HG03469 (cell line): Measurements from ENCODE around the gene KCNAB2.

Experiments
- ATAC-seq: cut with Tn5 transposase; IDR thresholded peaks from one replicate; pipeline ENCODE4 v1.9.1; 2021; ENCODE audit warnings: mild to moderate bottlenecking, moderate library complexity, moderate number of reproducible peaks; ENCODE audit not compliant: unreplicated experiment

The KCNAB2 gene

DNA sequence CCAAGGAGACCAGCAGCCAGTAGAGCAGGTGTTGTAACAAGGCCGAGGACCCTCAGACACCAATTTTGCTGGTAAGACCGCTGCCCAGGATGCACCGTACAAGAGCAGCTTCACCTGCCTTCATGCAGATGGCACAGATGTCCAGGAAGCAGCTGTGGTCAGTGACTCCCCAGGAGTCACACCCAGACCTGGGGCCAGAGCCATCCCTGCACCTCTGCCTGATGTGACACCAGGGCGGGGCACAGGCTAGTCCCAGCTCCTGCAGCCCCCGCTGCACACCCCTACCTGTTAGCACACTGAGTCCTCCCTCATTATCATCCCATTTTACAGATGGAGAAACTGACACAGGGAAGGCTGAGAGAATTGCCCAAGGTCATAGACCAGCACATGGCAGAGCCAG lies 16.3 kb upstream of the KCNAB2 start:
- no peak for ATAC-seq

DNA sequence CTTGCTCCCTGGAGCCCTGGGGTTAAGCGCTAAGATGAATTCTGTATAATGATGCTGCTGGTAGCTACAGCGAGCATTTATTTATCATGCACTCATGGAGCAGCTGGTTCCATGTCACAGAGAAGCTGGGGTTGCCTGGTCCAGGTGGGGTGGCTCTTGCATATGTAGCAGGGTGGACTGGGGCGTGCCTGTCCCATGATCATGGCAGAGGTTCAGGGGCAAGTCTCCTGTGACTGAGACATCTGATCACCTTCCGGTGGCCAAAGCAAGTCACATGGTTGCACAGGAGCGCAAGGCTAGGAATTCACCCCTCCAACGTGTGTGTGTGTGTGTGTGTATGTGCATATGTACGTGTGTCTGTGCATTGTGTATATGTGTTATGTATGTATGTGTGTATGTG lies 15.6 kb upstream of the KCNAB2 start:
- ATAC-seq: no peak

DNA sequence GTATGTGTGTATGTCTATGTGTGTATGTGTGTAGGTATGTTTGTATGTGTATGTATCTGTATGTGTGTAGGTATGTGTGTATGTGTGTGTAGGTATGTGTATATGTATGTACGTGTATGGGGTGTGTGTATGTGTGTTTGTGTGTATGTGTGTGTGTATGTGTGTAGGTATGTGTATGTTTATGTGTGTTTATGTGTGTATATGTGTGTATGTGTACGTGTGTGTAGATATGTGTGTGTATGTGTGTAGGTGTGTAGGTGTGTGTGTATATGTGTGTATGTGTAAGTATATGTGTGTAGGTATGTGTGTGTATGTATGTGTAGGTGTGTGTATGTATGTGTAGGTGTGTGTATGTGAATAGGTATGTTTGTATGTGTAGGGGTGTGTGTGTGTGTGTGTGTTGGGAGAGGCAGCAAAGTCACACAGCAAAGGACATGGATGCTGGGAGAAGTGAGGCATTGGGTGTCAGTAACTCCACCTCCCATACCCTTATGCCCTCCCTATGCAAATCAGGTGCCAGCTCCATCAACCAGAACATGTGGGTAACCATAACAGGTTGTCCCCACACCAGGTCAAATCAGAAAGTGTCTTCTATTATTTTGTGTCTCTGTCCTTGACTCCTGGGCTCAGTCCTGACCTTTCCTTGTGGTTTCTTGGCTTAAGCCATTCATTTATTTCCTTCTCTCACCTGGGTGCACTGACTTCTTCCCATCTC lies 15.0 kb upstream of the KCNAB2 start:
- no peak for ATAC-seq

DNA sequence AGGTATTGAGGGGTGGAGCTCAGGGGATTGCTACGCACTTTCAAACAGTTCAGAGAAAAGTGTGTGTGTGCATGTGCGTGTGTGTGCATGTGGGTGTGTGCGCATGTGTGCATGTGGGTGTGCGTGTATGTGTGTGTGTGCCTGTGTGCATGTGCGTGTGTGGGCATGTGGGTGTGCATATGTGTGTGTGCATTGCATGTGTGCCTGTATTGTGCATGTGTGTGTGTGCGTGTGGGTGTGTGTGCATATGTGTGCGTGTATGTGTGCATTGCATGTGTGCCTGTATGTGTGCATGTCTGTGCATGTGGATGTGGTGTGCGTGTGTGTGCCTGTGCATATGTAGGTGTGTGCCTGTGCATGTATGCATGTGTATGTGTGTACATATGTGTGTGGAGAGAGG lies 12.6 kb upstream of the KCNAB2 start:
- no peak for ATAC-seq

DNA sequence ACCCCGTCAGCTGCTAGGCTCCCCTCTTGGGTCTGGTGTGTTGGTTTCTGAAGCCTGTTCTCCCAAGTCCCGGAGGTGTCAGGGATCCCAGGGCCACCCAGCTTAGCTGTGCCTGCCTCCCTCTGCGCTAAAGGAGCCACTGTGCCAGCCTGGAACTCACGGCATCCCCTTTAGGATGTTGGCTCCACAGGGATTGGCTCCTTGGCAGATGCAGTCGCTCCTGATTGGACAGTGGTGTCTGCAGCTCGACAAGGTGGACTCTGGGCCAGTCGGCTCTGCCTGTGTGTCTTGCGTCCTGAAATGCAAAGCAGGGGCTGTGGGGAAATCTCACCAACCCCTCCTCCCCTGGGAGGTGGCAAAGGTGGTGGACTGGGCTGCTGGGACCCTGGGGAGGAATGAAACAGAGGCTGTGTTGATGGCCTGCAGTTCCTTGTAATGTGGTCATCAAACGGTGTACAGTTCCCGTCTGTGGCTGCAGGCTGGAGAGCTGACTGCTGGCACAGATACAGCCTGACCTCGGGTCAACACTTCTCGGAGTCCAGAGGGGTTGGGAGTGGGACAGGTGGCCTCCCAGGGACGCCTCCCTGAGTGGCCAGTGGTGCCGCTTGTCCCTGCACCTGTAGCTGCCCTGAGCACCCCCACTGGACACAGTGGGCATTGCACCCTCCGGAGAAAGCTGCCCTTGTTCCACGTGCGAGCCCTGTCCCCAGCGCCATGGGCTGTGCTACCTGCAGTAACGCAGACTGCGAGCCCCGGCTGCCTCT lies 11.5 kb upstream of the KCNAB2 start:
- no peak for ATAC-seq

DNA sequence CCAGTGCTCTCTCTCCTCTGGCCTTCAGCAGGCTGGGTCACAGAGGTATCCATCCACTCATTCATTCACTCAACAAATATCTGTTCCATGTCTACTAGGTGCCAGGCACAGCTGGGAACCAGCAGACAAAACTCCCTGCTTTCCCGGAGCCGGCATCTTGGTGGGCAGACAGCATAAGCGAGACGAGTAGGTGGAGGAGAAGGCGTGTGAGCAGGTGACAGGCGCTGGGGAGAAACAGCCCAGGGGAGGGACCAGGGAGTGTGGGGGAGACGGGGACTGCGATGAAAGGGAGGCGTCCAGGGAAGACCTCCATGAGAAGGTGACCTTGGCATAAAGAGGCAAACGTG lies 11.0 kb upstream of the KCNAB2 start:
- no peak for ATAC-seq

DNA sequence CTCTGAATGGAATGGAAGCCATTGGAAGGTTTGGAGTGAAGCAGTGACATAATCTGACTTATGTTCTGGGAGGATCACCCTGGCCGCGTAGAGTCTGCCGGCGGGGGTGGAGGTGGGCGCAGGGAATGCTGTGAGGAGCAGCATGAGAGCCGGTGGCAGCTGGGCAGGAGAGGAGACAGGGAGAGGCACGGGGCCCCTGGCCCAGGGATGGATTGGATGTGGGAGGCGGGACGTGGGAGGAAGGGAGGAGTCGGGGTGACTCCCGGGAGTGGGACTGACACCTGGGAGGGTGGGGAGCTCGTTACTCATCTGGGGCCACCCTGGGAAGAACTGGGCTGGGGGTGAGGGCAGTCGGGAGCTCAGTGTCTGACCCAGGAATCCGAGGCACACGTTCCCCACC lies 10.4 kb upstream of the KCNAB2 start:
- no peak for ATAC-seq

DNA sequence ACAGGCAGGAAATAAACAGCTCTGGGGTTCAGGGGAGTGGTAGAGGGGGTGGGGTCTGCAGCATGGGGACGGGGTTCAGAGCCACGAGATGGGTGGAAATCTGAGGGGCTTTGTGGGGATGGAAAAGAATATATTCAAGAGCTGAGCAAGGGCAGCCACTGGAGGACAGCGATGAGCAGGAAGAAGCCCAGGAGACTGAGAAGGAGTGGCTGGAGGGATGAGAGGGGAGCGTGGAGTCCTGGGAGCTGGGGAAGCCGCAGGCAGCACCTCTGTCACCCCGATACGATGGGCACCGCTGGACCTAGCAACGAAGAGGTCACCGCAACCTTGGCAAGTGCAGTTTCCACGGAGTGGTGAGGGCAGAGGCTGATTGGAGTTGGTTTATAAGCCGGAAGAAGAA lies 10.0 kb upstream of the KCNAB2 start:
- ATAC-seq: no peak

DNA sequence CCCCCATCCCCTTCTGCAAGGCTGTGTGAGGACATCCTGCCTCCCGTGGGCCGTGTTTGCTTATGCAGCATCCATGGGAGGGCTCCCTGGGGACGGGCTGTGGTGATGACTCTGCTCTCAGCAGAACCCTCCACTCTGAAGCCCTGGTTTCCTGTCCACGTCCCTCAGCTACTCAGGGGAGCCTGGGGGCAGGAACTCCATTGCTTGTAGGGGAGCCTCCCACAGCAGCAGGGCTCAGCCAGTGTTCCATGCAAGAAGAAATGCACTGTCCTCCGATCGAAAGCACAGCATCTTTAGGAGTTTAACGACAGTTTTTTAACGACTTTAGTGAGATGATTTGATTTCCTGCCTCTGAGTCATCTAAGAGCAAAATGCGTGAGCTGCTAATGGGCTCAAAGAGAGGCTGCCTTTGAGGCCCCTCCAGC lies 8.3 kb upstream of the KCNAB2 start:
- ATAC-seq: no peak

DNA sequence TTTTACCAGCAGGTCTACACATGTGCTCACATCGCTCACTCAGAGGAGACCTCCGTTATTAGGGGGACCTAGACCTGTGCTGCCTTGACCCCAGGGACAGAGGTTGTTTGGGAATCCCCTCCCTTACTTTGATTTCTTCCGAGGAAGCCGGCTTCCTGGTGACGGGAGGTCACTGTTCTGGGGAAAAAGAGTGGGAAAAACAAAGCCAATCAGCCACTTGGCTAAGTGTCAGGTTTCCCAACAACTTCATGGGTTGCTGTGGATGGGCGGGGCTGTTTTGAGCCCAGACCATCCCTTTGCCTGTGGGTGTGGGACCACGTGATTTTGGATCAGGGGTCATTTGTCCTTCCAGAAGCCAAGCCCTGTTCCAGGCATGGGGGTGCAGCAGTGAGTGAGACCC lies 7.1 kb upstream of the KCNAB2 start:
- no peak for ATAC-seq

DNA sequence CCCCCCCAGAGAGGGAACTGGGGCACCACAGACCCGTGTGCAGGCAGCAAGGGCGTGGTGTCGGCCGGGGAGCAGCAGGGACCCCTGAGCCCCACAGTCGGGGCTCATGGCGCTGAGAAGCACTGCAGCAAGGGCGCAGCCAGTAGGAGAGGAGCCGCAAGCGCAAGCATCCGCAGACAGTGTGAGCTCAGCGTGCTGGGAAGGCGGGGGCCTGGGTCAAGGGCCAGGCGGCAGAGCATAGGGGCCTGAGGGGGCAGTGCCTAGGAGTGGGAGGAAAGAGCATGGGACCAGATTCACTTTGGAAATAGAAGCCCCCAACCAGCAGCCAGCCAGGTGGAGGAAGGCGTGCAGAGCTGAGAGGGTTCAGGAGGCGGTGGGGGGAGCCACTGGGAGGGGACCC lies 6.7 kb upstream of the KCNAB2 start:
- ATAC-seq: no peak

DNA sequence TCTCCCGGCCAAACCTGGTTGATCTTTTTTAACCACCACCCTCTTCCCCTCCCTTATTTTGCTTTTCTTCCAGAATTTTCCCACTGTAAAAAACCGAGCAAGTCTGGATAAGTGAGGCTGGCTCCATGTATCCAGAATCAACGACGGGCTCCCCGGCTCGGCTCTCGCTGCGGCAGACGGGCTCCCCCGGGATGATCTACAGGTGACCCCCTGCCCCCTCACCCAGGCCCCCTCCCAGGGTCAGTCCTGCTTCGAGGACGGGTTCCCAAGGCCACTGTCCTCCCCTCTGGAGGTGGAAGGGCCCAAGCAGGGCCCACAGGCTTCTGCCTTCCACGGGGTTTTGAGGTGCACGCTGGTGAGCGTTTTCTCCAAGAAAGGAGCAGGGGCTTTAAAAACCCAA lies 5.2 kb upstream of the KCNAB2 start:
- no peak for ATAC-seq

DNA sequence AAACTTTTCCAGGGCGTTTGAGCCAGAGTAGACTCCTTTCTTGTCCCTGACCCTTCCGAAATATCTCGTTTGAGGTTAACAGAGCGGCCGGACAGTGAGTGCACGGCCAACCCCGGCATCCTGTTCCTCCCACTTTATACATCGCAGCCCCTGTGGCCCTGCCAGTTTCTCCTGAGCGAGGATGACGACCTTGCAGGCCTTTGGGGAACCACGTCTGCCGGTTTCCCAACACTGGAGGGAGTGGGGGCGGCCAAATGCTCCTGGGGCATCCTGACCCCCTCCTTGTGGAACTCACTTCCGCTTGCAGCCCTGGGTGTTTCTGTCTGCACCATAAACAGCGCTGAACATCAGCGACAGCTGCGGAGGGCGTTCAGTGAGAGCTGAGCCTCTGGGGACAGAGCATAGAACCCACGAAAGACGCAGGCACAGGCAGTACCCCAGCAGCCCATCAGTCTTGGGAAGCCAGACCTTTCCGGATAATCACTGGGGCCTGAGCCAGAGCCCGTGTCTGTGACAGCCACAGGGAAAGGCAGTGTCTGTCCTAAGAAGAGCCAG lies 4.8 kb upstream of the KCNAB2 start:
- ATAC-seq: no peak

DNA sequence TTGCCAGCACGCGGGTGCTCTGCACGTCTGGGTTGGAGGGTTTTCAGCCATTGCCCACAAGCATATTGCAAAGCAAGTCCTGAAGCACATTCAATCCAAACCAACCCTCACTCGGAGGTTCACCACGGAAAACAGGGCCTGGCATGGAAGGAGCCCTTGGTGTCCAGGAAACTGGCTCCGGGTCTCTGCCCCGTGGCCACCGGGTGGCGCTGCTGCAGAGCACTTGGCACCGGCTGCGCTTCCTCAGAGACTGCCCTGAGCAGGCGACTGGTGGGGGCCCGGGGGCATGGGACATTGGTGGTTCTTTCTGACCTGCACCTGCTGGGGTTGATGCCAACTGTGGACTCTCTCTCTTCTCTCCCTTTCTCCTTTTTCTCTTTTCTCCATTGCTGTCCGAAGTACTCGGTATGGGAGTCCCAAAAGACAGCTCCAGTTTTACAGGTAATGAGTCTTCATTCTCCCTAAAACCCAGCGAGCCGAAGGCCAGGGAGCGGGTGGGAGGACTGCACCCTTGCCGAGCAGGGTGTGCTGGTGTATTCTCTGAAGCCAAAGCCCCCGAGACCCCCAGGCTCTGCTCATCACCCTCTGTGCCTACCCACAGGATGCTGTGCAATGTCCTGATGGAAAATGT lies 4.1 kb upstream of the KCNAB2 start:
- no peak for ATAC-seq

DNA sequence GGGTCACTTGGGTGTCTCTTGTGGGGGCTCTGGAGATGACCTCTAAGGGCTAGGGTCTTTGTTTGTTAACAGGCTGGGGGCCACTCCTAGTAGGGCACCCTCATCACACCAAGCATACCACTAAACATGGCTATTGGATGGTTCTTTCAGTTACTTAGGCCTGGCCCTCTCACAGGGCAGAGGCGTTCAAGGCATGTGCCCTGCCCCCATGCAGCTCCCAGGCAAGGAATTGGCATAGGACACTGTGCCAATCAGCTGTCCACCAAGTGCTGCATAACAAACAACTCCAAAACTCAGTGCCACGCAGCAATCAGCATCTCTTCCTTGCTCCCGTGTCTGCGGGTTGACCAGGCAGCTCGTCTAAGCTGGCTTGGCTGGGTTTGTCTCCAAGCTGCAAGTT lies 2.1 kb upstream of the KCNAB2 start:
- no peak for ATAC-seq

DNA sequence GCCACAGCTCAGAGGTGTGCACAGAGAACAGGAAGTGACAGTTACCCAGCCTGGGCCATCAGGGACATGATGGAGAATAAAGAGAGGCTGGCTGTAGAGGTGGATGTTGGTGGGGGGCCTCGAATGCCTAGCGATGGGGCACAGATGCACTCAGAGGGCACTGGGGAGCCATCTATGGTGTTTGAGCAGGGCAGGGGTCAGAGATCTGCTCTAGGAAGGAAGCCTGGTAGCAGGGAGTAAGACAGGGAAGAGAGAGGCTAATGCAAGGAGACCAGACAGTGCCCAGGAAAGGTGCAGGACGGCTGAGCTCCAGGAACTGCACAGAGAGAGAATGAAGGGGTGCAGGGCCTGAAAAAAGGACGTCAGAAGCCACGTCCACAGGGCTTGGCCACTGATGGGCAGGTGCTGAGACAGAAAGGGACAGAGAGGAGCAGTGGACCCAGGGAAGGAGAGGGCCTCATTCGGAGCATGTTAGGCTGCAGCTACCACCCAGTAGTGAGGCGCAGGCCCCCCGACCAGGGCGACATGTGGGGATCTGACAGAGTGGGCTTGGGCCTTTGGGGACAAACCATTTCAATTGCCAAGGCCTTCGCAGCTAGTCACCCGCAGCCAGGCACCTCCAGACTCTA lies 1.1 kb upstream of the KCNAB2 start:
- no peak for ATAC-seq

DNA sequence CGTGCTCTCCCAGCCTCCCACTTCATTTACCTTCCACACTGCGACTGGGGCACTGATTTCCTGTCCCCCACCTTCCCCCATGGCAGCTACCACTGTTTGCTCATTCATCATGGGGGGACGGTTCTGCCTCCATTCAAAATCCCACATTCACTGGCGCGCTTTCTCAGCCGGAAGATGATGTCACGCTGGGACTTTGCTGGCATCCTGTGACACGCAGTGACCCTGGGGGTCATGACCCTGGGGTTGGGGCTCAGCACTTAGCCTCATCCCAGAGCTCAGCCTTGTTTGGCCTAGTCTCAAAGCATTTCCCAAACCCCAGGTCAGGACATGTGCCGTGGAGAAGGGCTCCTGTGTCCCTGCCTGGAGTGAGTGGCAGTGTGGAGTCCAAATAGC lies 582 bp upstream of the KCNAB2 start:
- ATAC-seq: no peak

DNA sequence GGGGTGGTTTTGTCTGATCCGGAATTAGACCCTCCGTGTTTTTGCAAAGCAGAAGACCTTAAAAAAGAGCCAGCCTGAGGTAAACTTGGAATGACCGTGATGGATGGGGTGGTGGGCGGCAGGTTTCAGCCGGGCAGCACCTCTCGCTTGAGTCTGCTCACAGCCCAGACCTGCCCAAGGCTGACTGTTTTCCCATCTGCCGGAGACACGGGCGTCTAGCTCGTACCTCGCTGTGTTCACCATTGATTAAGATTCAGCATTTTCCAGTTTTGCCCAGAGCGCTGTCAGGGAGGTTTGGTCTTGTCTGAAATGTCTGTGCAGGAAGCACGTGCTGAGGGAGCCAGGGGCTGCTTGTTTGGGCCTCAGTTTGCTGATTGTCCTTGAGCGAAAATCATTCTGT lies 591 bp downstream of the KCNAB2 start:
- no peak for ATAC-seq

DNA sequence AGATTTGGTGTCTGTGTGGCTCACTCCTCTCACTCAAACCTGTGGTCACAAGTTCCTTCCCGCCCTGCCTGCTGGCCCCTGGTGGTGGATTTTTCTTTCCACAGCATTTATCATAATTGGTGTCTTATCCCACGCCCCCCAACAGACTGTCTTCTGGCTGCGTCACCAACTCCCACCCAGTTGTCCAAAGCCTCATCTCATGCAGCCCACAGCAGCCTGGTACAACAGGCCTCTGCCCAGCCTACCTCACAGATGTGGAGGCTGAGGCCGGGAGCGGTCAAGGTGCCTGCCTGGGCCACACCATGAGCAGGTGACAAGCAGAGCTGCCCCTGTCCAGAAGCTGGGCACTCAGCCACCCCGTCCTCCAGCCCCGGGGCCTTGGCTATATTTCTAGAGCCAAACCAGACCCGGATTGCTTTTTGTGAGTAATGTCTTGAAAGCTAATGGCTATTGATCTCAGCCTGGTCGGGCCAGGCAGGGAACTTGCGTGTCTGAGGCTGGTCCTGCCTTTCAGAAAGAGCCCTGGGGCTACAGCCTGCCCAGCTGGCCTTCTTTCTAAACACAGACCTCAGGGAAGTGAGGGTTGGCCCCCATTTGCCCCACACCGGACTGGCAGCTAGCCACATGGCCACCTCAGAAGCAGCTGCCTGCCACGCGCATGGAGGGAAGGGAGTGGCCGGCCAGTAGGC lies 2.6 kb downstream of the KCNAB2 start:
- no peak for ATAC-seq

DNA sequence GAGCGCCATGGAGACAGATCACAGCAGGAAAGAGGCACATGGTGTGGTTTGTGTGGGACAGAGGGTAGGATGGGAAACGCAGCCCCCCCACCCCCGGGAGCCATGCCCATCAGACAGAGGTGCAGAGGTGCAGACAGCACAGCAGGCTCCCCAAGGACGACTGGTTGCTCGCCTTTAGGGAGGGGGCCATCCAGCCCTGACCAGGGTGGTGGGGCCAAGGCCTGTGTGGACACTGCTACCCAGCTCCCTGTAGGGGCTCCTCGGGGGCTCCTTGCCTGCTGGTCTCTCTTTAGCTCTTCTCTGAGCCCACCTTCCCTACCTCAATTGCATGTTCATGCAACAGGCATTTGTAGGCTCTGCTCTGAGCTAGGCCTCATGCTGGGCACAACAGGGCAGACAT lies 3.7 kb downstream of the KCNAB2 start:
- no peak for ATAC-seq

DNA sequence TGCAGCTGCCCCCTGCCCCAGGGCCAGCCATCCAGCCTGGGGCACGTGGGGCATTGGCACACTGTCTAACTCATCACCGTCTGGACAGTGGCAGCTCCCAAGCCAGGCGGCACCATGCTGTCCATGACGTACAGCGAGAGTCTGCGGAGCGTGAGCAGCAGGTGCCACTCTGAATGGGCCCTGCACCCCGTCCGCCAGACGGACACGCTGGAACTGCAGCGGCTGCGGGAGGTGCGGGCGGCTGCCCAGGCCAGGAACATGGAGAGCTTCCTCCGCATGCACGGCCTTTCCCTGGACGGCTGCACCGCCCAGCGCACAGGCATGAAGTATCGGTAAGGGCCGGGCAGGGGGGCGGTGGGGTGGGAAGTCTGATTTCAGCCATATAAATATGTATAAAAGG lies 5.7 kb downstream of the KCNAB2 start:
- ATAC-seq: no peak
